GM18520 (cell line): ENCODE measurements around the gene CNTN5.

Source experiments
- ATAC-seq: cut with Tn5 transposase; IDR thresholded peaks from one replicate; pipeline ENCODE4 v1.9.1; 2021; ENCODE audit not compliant: unreplicated experiment

Gene CNTN5

GRCh38 chr11:99887481-99887880 lies 866.7 kb downstream of the CNTN5 start:
- no peak for ATAC-seq

- no peak for ATAC-seq
These were observed 873.1 kb downstream of the CNTN5 start for GRCh38 chr11:99893811-99894210.

GRCh38 chr11:99901175-99901574 lies 880.4 kb downstream of the CNTN5 start:
- ATAC-seq = no peak

- no peak for ATAC-seq
These were observed 890.4 kb downstream of the CNTN5 start for GRCh38 chr11:99911116-99911515.

DNA sequence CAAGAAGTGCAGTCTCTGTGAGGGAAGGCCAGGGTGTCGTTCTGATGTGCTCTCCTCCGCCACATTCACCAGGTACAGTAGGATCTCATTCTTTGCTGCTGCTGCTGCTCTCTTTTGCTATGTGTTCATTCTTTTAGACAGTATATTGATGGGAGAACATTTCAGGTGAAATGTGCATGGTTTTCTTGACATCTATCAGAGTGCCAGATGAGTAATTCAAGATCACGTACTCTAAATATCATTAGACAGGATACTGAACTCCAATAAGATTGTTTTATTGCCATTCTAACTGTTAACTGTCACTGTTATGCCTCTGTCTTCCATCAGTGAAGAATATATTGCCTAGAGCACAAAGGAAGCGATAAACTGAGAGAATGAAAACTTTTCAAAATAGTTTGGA lies 895.3 kb downstream of the CNTN5 start:
- no peak for ATAC-seq

GRCh38 chr11:99918761-99919160 lies 898.0 kb downstream of the CNTN5 start:
- ATAC-seq = no peak

GRCh38 chr11:99920956-99921355 lies 900.2 kb downstream of the CNTN5 start:
- ATAC-seq = no peak

GRCh38 chr11:99925968-99926367 lies 905.2 kb downstream of the CNTN5 start:
- no peak for ATAC-seq

DNA sequence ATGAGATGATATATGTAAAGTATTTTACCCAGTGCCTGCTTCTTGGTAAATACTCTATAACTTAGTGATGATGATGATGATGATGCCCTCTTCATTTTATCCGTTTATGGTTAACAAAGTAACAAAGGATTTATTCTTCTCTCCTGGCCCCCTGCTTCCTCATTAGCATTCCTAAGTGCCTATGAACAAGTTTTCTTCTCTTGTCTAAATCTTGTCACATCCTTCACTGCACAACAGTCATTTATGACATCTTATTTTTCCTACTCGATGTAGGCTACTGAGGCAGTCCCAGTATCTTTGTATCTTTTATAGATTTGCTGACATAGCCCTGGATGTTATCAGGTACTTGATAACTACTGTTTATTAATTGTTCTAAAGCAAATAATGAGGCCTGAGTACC lies 911.9 kb downstream of the CNTN5 start:
- ATAC-seq = no peak

DNA sequence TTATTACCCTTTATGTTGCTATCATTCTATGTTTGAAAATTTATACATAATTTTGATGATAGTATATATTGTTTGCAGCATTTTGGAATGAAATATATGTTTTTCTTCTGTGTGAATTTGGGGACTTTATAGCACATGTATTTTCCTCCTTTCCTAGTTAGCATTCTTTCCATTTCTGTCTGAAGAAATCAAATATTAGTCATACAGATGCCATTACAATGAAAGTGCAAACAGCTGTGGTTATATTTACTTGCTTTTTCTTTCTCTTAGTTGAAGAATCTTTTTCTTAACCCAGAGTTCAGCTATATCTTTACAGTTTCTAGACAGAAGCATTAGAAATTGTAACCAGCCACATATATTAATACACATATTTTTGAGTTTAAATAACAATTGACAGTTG lies 913.3 kb downstream of the CNTN5 start:
- ATAC-seq = no peak

- ATAC-seq = no peak
These were observed 916.6 kb downstream of the CNTN5 start for GRCh38 chr11:99937330-99937729.

GRCh38 chr11:99952816-99953215 lies 932.1 kb downstream of the CNTN5 start:
- ATAC-seq = no peak

- ATAC-seq = no peak
These were observed 939.8 kb downstream of the CNTN5 start for GRCh38 chr11:99960536-99960935.

DNA sequence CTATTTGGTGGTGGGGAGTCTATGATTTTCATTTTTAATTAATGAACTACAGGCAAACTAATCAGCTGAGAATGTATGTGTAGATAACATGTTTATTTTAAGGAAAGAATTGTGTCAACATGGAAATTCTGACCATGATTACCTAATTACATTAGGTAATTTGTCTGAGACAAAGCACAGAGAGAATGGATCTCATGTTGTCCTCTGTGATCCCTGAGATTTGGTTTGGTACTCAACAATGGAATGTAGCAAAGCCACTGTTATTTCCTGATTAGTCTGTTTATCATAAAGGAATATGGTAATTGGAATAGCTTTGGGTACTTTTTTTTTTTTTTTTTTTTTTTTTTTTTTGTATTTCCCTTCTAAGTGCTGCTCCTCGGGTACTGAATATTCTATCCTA lies 947.6 kb downstream of the CNTN5 start:
- ATAC-seq = no peak

- ATAC-seq = no peak
These were observed 953.2 kb downstream of the CNTN5 start for GRCh38 chr11:99973993-99974392.

GRCh38 chr11:99979042-99979441 lies 958.3 kb downstream of the CNTN5 start:
- ATAC-seq = no peak

DNA sequence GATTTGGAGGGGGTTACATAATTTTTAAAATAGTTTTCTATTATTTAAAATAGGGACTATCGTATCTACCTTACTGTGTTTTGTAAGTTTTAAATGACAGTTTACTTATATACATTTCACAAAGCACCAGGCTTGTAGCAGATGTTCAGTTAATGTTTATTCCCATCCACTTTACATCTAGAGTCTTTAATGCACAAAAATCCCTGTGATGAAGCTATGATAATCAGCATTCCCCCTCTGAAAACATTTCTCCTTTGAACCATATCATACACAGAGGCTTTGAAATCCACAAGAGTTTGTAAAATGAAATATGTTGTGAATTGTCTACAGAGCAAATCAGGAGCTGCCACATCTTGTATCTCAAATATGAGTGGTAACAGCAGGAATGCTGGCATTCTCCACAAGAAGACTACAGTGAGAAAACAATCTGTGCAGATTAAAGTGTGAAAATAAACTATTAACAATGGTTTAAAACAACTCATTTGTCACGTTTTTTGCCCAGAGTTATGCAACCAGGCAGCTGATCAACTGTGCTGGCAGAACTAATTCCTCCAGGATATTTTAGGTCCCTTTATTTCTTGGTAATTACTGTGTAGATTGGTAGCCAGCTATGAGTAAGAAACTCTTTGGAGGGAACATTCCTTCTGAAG lies 967.2 kb downstream of the CNTN5 start:
- no peak for ATAC-seq

- ATAC-seq = no peak
These were observed 967.7 kb downstream of the CNTN5 start for GRCh38 chr11:99988471-99988837.

- no peak for ATAC-seq
These were observed 983.2 kb downstream of the CNTN5 start for GRCh38 chr11:100003985-100004384.

GRCh38 chr11:100004541-100004940 lies 983.8 kb downstream of the CNTN5 start:
- no peak for ATAC-seq

- ATAC-seq = no peak
These were observed 987.7 kb downstream of the CNTN5 start for GRCh38 chr11:100008417-100008816.

DNA sequence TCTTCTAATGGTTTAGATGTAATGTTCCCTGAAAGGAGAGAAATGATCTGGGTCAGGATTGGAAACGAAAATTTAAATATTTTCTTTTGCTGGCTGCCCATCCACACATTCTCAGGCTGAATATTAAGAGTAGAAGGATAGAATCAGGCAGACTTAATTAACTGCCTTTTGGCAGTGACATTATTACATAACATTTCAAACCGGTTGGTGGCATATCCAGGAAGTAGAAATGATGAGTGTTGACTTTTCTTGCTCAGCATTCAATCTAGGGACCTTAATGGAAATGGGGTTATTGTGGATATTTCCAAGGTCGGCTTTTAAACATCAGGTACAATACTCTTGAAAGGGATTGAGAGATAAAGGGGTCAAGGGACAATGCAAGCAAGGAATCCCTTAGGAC lies 989.0 kb downstream of the CNTN5 start:
- no peak for ATAC-seq

DNA sequence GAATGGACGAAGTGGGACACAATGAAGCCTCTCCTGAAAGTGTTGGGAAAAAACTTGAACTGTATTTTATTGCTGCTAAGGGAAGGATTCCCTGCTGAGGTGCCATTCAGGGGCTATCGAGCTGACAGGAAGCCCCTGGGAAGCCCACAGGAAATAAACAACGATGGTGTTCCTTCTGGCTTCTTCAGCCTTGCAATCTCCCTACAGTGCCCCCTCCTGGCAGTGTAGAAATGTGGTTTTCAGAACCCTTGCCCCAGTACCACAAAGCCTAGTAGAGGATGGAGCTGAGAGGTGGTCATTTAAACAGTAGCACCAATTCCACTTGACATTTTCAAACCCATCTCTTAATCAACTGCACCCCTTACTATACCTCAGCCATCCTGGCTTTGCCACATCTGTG lies 989.6 kb downstream of the CNTN5 start:
- no peak for ATAC-seq

DNA sequence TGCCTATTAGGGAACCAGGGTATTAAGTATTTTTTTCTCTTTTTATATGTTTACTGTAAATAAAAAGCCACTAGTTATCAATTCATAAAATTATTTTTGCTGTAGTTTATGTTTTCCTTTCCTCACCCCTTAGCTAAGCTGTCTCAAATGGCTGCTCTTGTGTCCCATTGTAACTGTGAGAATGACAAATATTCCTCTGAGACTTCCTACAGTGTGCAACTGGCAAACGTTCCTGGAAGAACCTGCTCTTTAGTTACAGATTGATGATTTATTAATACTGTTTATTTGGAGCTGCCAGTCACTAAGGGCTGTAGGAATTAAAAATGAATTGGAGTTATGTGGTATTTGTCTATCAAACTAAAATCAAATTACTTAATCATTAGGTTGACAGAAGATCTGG lies 990.9 kb downstream of the CNTN5 start:
- ATAC-seq = no peak
